GM12865 (cell line): Measurements from ENCODE around the gene NDUFA11.

ENCODE experiments used
- DNase-seq: peaks from one replicate; pipeline ENCODE4 v3.0.0; 2010; ENCODE audit warnings: low read depth
- H3K4me3 ChIP-seq: 2 replicates; pipeline ENCODE4 v1.5.1; 2011; ENCODE audit warnings: mild to moderate bottlenecking, low read depth, low read length, control low read depth
- TF ChIP-seq, protein P1 (sequence below): IDR thresholded peaks from 2 replicates; pipeline ENCODE4 v1.5.1; 2011; ENCODE audit warnings: low read length, control low read depth, low read depth, inconsistent platforms; ENCODE audit not compliant: insufficient read depth; ENCODE audit errors: missing control alignments

NDUFA11 gene

DNA sequence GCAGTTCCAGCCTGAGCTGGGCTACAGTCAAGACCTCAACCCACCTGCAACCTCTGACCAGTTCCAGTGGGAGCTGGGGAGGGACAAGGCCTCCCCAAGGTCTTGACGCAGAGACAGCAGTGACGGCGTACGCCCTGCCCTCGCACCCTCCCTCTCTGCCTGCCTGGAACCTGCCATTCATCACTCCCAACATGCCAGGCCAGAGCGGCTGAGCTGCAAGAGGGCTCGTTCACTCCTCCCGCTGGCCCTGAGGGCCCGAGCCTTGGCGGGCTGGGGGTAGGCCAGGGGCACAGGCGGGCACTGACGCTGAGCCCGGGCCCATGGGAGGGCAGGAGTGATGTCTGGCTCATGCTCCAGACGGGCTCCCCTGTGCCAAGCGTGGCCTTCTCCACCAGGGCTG, 8.2 kb downstream of the NDUFA11 start:
- H3K4me3 ChIP-seq = no peak overlapping the region
- no peak for DNase-seq
- TF ChIP-seq, protein P1, sequence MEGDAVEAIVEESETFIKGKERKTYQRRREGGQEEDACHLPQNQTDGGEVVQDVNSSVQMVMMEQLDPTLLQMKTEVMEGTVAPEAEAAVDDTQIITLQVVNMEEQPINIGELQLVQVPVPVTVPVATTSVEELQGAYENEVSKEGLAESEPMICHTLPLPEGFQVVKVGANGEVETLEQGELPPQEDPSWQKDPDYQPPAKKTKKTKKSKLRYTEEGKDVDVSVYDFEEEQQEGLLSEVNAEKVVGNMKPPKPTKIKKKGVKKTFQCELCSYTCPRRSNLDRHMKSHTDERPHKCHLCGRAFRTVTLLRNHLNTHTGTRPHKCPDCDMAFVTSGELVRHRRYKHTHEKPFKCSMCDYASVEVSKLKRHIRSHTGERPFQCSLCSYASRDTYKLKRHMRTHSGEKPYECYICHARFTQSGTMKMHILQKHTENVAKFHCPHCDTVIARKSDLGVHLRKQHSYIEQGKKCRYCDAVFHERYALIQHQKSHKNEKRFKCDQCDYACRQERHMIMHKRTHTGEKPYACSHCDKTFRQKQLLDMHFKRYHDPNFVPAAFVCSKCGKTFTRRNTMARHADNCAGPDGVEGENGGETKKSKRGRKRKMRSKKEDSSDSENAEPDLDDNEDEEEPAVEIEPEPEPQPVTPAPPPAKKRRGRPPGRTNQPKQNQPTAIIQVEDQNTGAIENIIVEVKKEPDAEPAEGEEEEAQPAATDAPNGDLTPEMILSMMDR = no peak

DNA sequence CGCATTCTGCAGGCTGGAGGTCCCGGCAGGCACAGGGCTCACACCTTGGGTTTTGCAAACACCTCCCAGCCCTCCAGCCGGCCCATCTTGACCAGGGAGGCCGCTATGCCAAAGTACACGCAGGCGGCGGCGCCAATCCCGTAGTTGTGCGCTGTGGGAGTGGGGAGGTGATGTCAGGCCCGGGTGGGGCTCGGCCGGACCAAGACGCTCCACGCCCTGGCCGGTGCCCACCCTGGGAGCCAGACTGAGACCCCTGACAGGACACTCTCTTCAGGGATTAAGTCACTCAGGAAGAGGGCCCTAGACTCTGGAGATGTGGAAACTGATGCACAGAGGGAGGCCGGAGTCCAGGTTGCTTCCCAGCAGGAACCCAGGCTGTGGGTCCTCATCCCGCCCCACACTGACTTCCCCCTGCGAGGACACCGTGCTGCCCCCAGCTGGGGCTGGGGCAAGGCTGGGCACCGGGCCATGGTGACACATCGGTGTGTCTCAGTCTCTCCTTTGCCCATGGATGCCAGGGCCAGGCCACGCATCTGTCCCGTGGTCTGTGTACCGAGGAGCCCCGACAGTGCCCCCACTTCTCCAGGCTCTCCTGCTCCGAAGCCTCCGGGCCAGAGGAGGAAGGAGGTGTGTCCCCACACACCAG, 8.8 kb downstream of the NDUFA11 start:
- no peak overlapping the region for H3K4me3 ChIP-seq
- DNase-seq = no peak
- TF ChIP-seq, protein P1 = no peak

GRCh38 chr19:5893907-5894703, 9.5 kb downstream of the NDUFA11 start:
- no peak for DNase-seq
- TF ChIP-seq, protein P1 = no peak
- no peak overlapping the region for H3K4me3 ChIP-seq

DNA sequence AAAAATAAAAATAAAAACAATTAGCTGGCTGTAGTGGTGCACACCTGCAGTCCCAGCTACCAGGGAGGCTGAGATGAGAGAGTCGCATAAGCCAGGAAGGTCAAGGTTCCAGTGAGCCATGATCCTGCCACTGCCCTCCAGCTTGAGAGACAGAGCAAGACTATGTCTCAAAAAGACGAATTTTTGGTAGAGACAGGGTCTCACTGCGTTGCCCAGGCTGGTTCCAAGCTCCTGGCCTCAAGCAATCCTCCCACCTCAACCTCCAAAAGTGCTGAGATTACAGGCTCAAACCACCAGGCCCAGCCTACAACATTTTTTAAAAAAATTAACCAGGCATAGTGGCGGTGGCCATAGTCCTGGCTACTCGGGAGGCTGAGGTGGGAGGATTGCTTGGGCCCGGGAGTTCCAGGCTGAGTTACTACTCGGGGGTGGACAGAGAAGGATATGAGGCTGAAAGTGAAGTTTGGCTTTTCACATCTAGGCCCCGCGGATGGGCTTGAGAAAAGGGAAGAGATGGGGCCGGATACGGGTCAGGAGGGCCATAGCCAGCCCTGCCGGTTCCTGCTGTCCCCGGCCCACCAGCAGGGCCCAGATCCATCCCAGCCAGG, 10.2 kb downstream of the NDUFA11 start:
- H3K4me3 ChIP-seq = no peak overlapping the region
- TF ChIP-seq, protein P1 = no peak
- no peak for DNase-seq

DNA sequence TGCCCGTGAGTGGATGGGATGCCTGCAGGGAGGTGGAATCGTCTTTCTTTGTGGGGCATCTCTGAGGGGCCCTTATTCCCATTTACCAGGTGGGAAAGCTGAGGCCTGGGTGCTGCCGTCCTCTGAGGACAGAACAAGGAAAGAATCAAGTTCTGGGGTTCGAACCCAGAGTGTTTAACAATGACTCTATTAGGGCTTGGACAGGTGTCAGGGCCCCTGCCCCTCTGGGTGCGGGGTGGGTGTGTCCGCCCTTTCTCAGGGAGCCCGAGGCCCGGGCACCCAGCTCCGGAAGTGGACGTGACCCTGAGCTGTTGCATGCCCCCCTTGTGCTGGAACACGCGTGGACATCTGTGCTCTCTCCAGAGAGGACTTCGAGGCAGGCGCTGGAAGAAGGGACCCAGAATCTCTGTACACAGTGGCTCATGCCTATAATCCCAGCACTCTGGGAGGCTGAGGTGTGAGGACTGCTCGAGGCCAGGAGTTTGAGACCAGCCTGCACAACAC, 10.8 kb downstream of the NDUFA11 start:
- H3K4me3 ChIP-seq = no peak overlapping the region
- TF ChIP-seq, protein P1 = no peak
- no peak for DNase-seq

GRCh38 chr19:5891938-5892771, 11.4 kb downstream of the NDUFA11 start:
- H3K4me3 ChIP-seq = no peak overlapping the region
- TF ChIP-seq, protein P1 = peak; percentile 54
- no peak for DNase-seq
